GM12891 (cell line): Measurements from ENCODE around the gene ITGA7.

Experiments
- POLR2A ChIP-seq: IDR thresholded peaks from 2 replicates; pipeline ENCODE4 v1.6.1; 2011; ENCODE audit warnings: low read depth, low read length, control low read depth
- POLR2AphosphoS5 ChIP-seq: IDR thresholded peaks from 2 replicates; pipeline ENCODE4 v1.6.1; 2011; ENCODE audit warnings: low read depth, low read length, control low read depth
- SPI1 ChIP-seq: IDR thresholded peaks from 2 replicates; pipeline ENCODE4 v1.6.1; 2011; ENCODE audit warnings: low read depth, low read length, control low read depth
- TAF1 ChIP-seq: IDR thresholded peaks from 2 replicates; pipeline ENCODE4 v1.6.1; 2011; ENCODE audit warnings: low read depth, low read length, control low read depth

GRCh38 chr12:55697686-55698085 is 10.0 kb downstream of the ITGA7 start:
- TF ChIP-seq POLR2AphosphoS5, result no peak
- no peak for TF ChIP-seq POLR2A
- TF ChIP-seq TAF1, result no peak
- no peak for TF ChIP-seq SPI1
